RKO (cell line): Measurements from ENCODE around the gene RASL10A.

Experiments
- DNase-seq: peaks from one replicate; pipeline ENCODE4 v3.0.0-alpha.2; 2016; ENCODE audit warnings: low spot score

RASL10A gene

GRCh38 chr22:29302681-29303465 is 12.6 kb downstream of the RASL10A start:
- DNase-seq: no peak

GRCh38 chr22:29302402-29302680 is 13.2 kb downstream of the RASL10A start:
- DNase-seq: no peak

- DNase-seq: no peak
Measured at GRCh38 chr22:29301716-29302401, 13.6 kb downstream of the RASL10A start.

- no peak for DNase-seq
Measured at GRCh38 chr22:29300807-29301601, 14.5 kb downstream of the RASL10A start.

- no peak for DNase-seq
Measured at GRCh38 chr22:29300467-29300806, 15.1 kb downstream of the RASL10A start.

GRCh38 chr22:29299136-29299900 is 16.2 kb downstream of the RASL10A start:
- DNase-seq: no peak

- no peak for DNase-seq
Measured at GRCh38 chr22:29298641-29299040, 16.9 kb downstream of the RASL10A start.

GRCh38 chr22:29292379-29292778 is 23.1 kb downstream of the RASL10A start:
- DNase-seq: no peak

- DNase-seq: no peak
Measured at GRCh38 chr22:29291215-29291614, 24.3 kb downstream of the RASL10A start.

GRCh38 chr22:29290061-29290460 is 25.4 kb downstream of the RASL10A start:
- DNase-seq: no peak

GRCh38 chr22:29288837-29289236 is 26.7 kb downstream of the RASL10A start:
- no peak for DNase-seq

- DNase-seq: no peak
Measured at GRCh38 chr22:29284196-29284595, 31.3 kb downstream of the RASL10A start.

GRCh38 chr22:29277927-29278326 is 37.6 kb downstream of the RASL10A start:
- no peak for DNase-seq

- DNase-seq: no peak
Measured at GRCh38 chr22:29275819-29276565, 39.5 kb downstream of the RASL10A start.

- DNase-seq: no peak
Measured at GRCh38 chr22:29275167-29275566, 40.3 kb downstream of the RASL10A start.

GRCh38 chr22:29272624-29273023 is 42.9 kb downstream of the RASL10A start:
- no peak for DNase-seq

GRCh38 chr22:29270475-29271271 is 44.8 kb downstream of the RASL10A start:
- DNase-seq: peak; percentile 64

GRCh38 chr22:29269731-29270474 is 45.6 kb downstream of the RASL10A start:
- DNase-seq: peak; percentile 28

- no peak for DNase-seq
Measured at GRCh38 chr22:29269230-29269604, 46.3 kb downstream of the RASL10A start.
